Fibroblast of pulmonary artery (primary cell): Measurements from ENCODE around the gene ABCC9.

Source experiments
- DNase-seq: peaks from one replicate; pipeline ENCODE4 v3.0.0-alpha.2; 2010; ENCODE audit warnings: low read depth
- H3K4me3 ChIP-seq: replicated peaks from 2 replicates; pipeline ENCODE4 v1.5.1; 2011; ENCODE audit warnings: low read depth, mild to moderate bottlenecking, control low read depth, low read length, moderate library complexity
- TF ChIP-seq, protein P1 (sequence below): IDR thresholded peaks from 2 replicates; pipeline ENCODE4 v1.5.1; 2011; ENCODE audit warnings: mild to moderate bottlenecking, control low read depth, low read length, inconsistent platforms; ENCODE audit errors: missing control alignments

The ABCC9 gene

DNA sequence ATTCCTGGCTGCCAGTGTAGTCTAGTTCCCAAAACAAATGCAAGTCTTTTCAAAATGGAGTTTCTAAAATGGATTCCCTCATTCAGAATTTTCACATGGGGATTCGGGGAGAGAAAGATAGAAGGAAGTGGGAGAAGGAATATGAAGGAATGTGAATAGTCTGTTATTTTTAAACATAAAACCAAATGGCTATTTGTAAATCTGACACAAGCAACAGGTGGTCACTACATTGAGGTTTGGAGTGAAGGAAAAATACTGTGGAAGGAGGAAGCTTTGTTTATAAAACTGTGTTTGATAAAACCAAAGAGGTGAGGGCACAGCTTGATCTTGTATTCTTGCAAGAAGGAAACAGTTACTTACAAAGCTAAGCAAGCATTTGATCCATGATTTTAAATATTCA lies 101.5 kb downstream of the ABCC9 start:
- TF ChIP-seq, protein P1, sequence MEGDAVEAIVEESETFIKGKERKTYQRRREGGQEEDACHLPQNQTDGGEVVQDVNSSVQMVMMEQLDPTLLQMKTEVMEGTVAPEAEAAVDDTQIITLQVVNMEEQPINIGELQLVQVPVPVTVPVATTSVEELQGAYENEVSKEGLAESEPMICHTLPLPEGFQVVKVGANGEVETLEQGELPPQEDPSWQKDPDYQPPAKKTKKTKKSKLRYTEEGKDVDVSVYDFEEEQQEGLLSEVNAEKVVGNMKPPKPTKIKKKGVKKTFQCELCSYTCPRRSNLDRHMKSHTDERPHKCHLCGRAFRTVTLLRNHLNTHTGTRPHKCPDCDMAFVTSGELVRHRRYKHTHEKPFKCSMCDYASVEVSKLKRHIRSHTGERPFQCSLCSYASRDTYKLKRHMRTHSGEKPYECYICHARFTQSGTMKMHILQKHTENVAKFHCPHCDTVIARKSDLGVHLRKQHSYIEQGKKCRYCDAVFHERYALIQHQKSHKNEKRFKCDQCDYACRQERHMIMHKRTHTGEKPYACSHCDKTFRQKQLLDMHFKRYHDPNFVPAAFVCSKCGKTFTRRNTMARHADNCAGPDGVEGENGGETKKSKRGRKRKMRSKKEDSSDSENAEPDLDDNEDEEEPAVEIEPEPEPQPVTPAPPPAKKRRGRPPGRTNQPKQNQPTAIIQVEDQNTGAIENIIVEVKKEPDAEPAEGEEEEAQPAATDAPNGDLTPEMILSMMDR = no peak
- no peak overlapping the region for H3K4me3 ChIP-seq
- DNase-seq = no peak

- TF ChIP-seq, protein P1 = no peak
- no peak overlapping the region for H3K4me3 ChIP-seq
- DNase-seq = no peak
Measured at GRCh38 chr12:21837847-21838246, 103.4 kb downstream of the ABCC9 start.

GRCh38 chr12:21831791-21832344 lies 109.4 kb downstream of the ABCC9 start:
- no peak overlapping the region for H3K4me3 ChIP-seq
- TF ChIP-seq, protein P1 = no peak
- peak; percentile 29 for DNase-seq

DNA sequence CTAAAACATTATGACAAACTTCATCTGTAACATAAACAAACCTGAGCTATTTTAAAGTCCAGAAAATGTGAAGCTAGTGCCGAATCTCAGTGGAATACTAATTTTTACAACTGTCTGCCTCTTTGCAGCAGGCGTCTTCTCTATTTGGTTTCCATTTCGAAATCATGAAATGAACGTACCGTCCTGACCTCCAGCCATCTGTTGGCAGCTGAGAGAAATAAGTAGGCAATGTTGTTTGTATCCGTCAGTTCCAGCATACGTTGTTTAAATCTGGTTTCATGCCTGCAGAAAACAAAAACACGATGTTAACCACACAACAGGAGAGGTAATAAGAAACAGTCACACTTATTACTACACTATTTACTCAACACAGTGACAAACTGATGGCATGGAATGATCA lies 112.4 kb downstream of the ABCC9 start:
- no peak overlapping the region for H3K4me3 ChIP-seq
- peak; percentile 6 for DNase-seq
- TF ChIP-seq, protein P1 = no peak

DNA sequence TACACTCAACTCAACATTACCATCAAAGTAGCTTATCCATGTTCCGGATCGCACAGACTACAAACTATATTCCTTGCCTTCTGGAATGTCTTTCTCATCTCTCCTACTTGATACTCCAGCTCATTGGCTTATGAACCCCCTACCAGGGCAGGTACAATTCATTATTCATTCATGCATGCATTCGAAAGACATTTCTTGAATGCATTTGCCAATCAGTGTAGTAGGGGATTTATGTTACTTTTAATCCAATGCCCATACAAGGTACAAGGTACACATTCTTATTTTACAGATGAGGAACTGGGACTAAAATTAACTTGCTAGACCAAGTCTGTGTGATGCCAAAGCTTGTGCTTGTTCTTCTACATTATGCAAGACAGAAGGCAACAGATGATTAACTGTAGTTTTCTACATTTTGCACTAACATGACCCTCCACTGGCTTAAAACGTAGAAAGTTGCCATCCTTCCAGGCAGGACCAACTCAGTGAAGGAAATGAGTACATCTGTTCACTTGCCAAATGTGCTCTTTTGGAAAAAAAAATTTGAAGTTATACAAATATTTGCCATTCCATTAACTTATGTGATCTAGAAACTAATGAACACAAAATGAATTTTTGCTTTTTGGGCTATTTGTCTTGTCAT lies 113.0 kb downstream of the ABCC9 start:
- H3K4me3 ChIP-seq = no peak overlapping the region
- peak; percentile 6 for DNase-seq
- TF ChIP-seq, protein P1 = no peak

DNA sequence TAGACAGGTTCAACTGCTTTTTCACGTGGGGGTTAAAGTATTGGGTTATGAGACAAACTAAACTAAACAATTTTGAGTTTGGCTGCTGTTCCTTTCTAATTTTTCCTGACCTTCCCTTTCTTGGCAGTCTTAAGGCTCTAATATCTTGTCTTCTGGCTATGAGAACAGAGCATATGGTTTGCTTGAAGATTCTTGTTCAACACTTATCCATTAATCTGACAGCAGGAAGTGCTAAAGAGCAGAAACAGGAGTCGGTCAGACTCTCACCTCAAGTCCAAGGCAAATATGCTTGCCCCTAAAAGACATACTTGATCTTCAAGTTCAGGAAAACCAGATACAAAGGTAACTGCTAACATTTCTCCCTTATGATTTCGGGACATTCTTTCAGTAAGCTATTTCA lies 114.1 kb downstream of the ABCC9 start:
- no peak overlapping the region for H3K4me3 ChIP-seq
- DNase-seq = no peak
- TF ChIP-seq, protein P1 = no peak

DNA sequence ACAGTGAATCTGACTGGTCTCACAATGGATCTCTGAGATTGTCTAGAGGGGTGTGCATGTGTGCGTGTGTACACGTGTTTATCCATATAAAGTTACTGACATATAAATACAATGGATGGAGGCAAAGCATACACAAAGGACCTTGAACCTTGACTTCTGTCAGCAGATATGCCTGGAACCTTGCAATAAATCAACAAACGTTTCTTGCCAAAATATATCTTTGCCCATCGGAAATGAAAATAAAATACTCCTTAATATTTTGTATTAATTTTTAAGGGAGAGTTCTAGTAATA lies 114.7 kb downstream of the ABCC9 start:
- no peak for DNase-seq
- TF ChIP-seq, protein P1 = no peak
- H3K4me3 ChIP-seq = no peak overlapping the region
